Erythroblast (primary cell): ENCODE measurements around the gene ARHGAP30.

ENCODE experiments used
- GATA1 ChIP-seq: IDR thresholded peaks from 2 replicates; pipeline ENCODE4 v1.6.1; 2011; ENCODE audit warnings: low read depth, mild to moderate bottlenecking, control low read depth, low read length, moderate library complexity
- POLR2A ChIP-seq: IDR thresholded peaks from 2 replicates; pipeline ENCODE4 v1.6.1; 2011; ENCODE audit warnings: mild to moderate bottlenecking, low read length

DNA sequence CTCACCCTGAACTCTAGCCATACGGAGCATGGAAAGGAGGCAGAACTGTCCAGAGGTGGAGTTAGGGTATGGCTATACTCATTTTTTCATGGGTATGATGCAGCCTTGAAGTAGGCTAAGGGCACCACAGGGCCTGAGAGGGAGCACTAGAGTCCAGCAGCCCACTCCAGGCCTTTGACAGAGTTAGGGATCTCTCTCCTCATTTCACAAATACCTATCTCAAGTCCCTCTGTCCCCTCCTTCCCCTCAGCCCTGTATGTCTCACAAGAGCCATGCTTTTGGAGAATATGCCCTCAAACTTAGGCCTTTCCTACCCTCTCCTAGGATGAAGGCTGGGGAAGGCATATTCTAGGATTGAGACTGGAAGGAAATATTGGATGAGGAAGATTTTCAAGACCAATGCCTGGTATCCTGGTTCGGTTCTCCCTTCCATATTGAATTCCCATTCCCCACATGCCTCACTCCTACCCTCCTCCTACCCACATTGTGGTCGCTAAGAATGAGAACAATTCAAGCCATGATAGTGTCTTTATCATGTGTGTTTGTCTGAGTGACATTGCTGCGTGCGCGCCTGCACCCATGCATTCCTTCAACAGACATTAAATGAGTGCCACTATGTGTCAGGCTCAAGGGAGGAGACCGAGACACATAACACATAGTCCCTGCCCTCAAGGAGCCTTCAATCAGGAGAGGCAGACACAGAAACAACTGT lies 22.3 kb upstream of the ARHGAP30 start:
- TF ChIP-seq POLR2A (no peak), GATA1 (no peak)
